ENCODE measurements around the gene ADGRD2.

ADGRD2 gene

GRCh38 chr9:124510650-124511425, 60.6 kb downstream of the ADGRD2 start:
- no peaks in the 10 kb centered on the region for H3K4me1 ChIP-seq (ENCODE audit: control insufficient read depth in 2 of 2, insufficient read depth in 2 of 2, low read length in 2 of 2)
- no peak overlapping the region for H3K4me3 ChIP-seq (ENCODE audit: low read length in 2 of 2)
- no peak overlapping the region for H3K27ac ChIP-seq (ENCODE audit: low read depth in 2 of 2, low read length in 2 of 2)
- H3K36me3 ChIP-seq (ENCODE audit: control insufficient read depth in 2 of 2, insufficient read depth in 2 of 2, low read length in 2 of 2) = no peaks in the 10 kb centered on the region
- H3K27me3 ChIP-seq (ENCODE audit: control insufficient read depth in 2 of 2, insufficient read depth in 2 of 2, low read length in 2 of 2) = peaks cover under 1 to 3% of the 10 kb centered on the region in 2 donors
- H3K9ac ChIP-seq (ENCODE audit: low read depth in 1 of 2, low read length in 2 of 2) = no peak overlapping the region
- no peaks in the 10 kb centered on the region for H3K9me3 ChIP-seq (ENCODE audit: control insufficient read depth in 2 of 2, low read length in 2 of 2)

GRCh38 chr9:124511426-124511840, 61.2 kb downstream of the ADGRD2 start:
- H3K36me3 ChIP-seq (ENCODE audit: control insufficient read depth in 2 of 2, insufficient read depth in 2 of 2, low read length in 2 of 2) = no peaks in the 10 kb centered on the region
- no peaks in the 10 kb centered on the region for H3K9me3 ChIP-seq (ENCODE audit: control insufficient read depth in 2 of 2, low read length in 2 of 2)
- no peak overlapping the region for H3K4me3 ChIP-seq (ENCODE audit: low read length in 2 of 2)
- no peak overlapping the region for H3K9ac ChIP-seq (ENCODE audit: low read depth in 1 of 2, low read length in 2 of 2)
- no peak overlapping the region for H3K27ac ChIP-seq (ENCODE audit: low read depth in 2 of 2, low read length in 2 of 2)
- peaks cover 0 to 3% of the 10 kb centered on the region in 2 donors for H3K27me3 ChIP-seq (ENCODE audit: control insufficient read depth in 2 of 2, insufficient read depth in 2 of 2, low read length in 2 of 2)
- H3K4me1 ChIP-seq (ENCODE audit: control insufficient read depth in 2 of 2, insufficient read depth in 2 of 2, low read length in 2 of 2) = no peaks in the 10 kb centered on the region

GRCh38 chr9:124511891-124512805, 61.9 kb downstream of the ADGRD2 start:
- H3K27ac ChIP-seq (ENCODE audit: low read depth in 2 of 2, low read length in 2 of 2) = no peak overlapping the region
- no peak overlapping the region for H3K4me3 ChIP-seq (ENCODE audit: low read length in 2 of 2)
- no peaks in the 10 kb centered on the region for H3K27me3 ChIP-seq (ENCODE audit: control insufficient read depth in 2 of 2, insufficient read depth in 2 of 2, low read length in 2 of 2)

DNA sequence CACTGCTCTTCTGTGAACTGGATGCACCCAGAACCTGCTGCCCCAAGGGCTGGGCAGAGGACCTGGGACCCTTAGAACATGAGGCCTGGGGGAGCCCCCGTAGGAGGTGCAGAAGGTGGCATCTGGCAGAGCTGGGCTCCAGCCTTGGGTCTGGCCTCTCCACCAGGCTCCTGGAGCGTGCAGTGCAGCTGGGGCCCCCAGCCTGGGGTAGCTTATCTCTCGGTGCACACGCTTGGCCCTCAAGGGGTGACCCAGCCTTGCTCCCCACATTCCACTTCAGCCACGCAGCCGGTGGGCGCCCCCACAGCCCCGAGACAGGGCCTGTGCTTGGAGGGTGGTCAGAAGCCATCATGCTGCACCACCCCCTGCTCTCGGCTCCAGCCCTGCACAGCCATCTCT, 62.6 kb downstream of the ADGRD2 start:
- Histone ChIP-seq H3K27ac (ENCODE audit: low read depth in 2 of 2, low read length in 2 of 2) (no peak overlapping the region), H3K9ac (ENCODE audit: low read depth in 1 of 2, low read length in 2 of 2) (no peak overlapping the region), H3K27me3 (ENCODE audit: control insufficient read depth in 2 of 2, insufficient read depth in 2 of 2, low read length in 2 of 2) (no peaks in the 10 kb centered on the region), H3K9me3 (ENCODE audit: control insufficient read depth in 2 of 2, low read length in 2 of 2) (no peaks in the 10 kb centered on the region), H3K36me3 (ENCODE audit: control insufficient read depth in 2 of 2, insufficient read depth in 2 of 2, low read length in 2 of 2) (no peaks in the 10 kb centered on the region), H3K4me1 (ENCODE audit: control insufficient read depth in 2 of 2, insufficient read depth in 2 of 2, low read length in 2 of 2) (no peaks in the 10 kb centered on the region), H3K4me3 (ENCODE audit: low read length in 2 of 2) (no peak overlapping the region)

More at GRCh38 chr9:124511891-124512805, 61.9 kb downstream of the ADGRD2 start:
- no peaks in the 10 kb centered on the region for H3K4me1 ChIP-seq (ENCODE audit: control insufficient read depth in 2 of 2, insufficient read depth in 2 of 2, low read length in 2 of 2)
- H3K36me3 ChIP-seq (ENCODE audit: control insufficient read depth in 2 of 2, insufficient read depth in 2 of 2, low read length in 2 of 2) = no peaks in the 10 kb centered on the region
- H3K9me3 ChIP-seq (ENCODE audit: control insufficient read depth in 2 of 2, low read length in 2 of 2) = no peaks in the 10 kb centered on the region
- no peak overlapping the region for H3K9ac ChIP-seq (ENCODE audit: low read depth in 1 of 2, low read length in 2 of 2)

GRCh38 chr9:124513376-124513994, 63.2 kb downstream of the ADGRD2 start:
- no peak overlapping the region for H3K27ac ChIP-seq (ENCODE audit: low read depth in 2 of 2, low read length in 2 of 2)
- H3K4me3 ChIP-seq (ENCODE audit: low read length in 2 of 2) = no peak overlapping the region
- H3K9me3 ChIP-seq (ENCODE audit: control insufficient read depth in 2 of 2, low read length in 2 of 2) = no peaks in the 10 kb centered on the region
- H3K9ac ChIP-seq (ENCODE audit: low read depth in 1 of 2, low read length in 2 of 2) = no peak overlapping the region
- H3K36me3 ChIP-seq (ENCODE audit: control insufficient read depth in 2 of 2, insufficient read depth in 2 of 2, low read length in 2 of 2) = no peaks in the 10 kb centered on the region
- no peaks in the 10 kb centered on the region for H3K27me3 ChIP-seq (ENCODE audit: control insufficient read depth in 2 of 2, insufficient read depth in 2 of 2, low read length in 2 of 2)
- H3K4me1 ChIP-seq (ENCODE audit: control insufficient read depth in 2 of 2, insufficient read depth in 2 of 2, low read length in 2 of 2) = no peaks in the 10 kb centered on the region

GRCh38 chr9:124514125-124514524, 63.9 kb downstream of the ADGRD2 start:
- no peak overlapping the region for H3K27ac ChIP-seq (ENCODE audit: low read depth in 2 of 2, low read length in 2 of 2)

DNA sequence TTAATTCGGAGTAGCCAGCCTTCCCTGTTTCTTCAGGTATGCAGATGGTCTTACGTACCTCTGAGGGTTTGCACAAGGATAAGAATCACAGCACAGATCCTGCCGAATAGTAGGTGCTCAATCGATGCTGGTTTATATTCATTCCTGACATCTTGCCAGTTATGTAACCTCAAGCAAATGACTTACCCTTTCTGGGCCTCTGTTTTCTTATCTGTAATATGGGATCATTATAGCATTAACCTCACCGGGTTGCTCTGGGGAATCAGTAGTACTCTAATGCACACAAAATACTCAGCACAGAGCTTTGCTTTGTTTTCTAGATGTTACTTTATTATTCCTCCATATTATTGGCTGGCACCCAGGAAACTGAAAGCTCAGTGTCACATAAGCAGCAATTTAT, 64.6 kb downstream of the ADGRD2 start:
- no peak overlapping the region for H3K4me3 ChIP-seq (ENCODE audit: low read length in 2 of 2)
- H3K4me1 ChIP-seq (ENCODE audit: control insufficient read depth in 2 of 2, insufficient read depth in 2 of 2, low read length in 2 of 2) = no peaks in the 10 kb centered on the region
- no peaks in the 10 kb centered on the region for H3K27me3 ChIP-seq (ENCODE audit: control insufficient read depth in 2 of 2, insufficient read depth in 2 of 2, low read length in 2 of 2)
- no peaks in the 10 kb centered on the region for H3K36me3 ChIP-seq (ENCODE audit: control insufficient read depth in 2 of 2, insufficient read depth in 2 of 2, low read length in 2 of 2)
- no peak overlapping the region for H3K27ac ChIP-seq (ENCODE audit: low read depth in 2 of 2, low read length in 2 of 2)
- H3K9ac ChIP-seq (ENCODE audit: low read depth in 1 of 2, low read length in 2 of 2) = no peak overlapping the region
- H3K9me3 ChIP-seq (ENCODE audit: control insufficient read depth in 2 of 2, low read length in 2 of 2) = no peaks in the 10 kb centered on the region

More at GRCh38 chr9:124514125-124514524, 63.9 kb downstream of the ADGRD2 start:
- Histone ChIP-seq H3K36me3 (ENCODE audit: control insufficient read depth in 2 of 2, insufficient read depth in 2 of 2, low read length in 2 of 2) (no peaks in the 10 kb centered on the region), H3K4me1 (ENCODE audit: control insufficient read depth in 2 of 2, insufficient read depth in 2 of 2, low read length in 2 of 2) (no peaks in the 10 kb centered on the region), H3K27me3 (ENCODE audit: control insufficient read depth in 2 of 2, insufficient read depth in 2 of 2, low read length in 2 of 2) (no peaks in the 10 kb centered on the region), H3K9me3 (ENCODE audit: control insufficient read depth in 2 of 2, low read length in 2 of 2) (no peaks in the 10 kb centered on the region), H3K4me3 (ENCODE audit: low read length in 2 of 2) (no peak overlapping the region), H3K9ac (ENCODE audit: low read depth in 1 of 2, low read length in 2 of 2) (no peak overlapping the region)

- H3K9me3 ChIP-seq (ENCODE audit: control insufficient read depth in 2 of 2, low read length in 2 of 2) = no peaks in the 10 kb centered on the region
- no peak overlapping the region for H3K27ac ChIP-seq (ENCODE audit: low read depth in 2 of 2, low read length in 2 of 2)
- H3K4me1 ChIP-seq (ENCODE audit: control insufficient read depth in 2 of 2, insufficient read depth in 2 of 2, low read length in 2 of 2) = no peaks in the 10 kb centered on the region
- no peaks in the 10 kb centered on the region for H3K36me3 ChIP-seq (ENCODE audit: control insufficient read depth in 2 of 2, insufficient read depth in 2 of 2, low read length in 2 of 2)
- H3K9ac ChIP-seq (ENCODE audit: low read depth in 1 of 2, low read length in 2 of 2) = no peak overlapping the region
- H3K27me3 ChIP-seq (ENCODE audit: control insufficient read depth in 2 of 2, insufficient read depth in 2 of 2, low read length in 2 of 2) = no peaks in the 10 kb centered on the region
- H3K4me3 ChIP-seq (ENCODE audit: low read length in 2 of 2) = no peak overlapping the region
Measured at GRCh38 chr9:124517600-124517999, 67.3 kb downstream of the ADGRD2 start.

- no peaks in the 10 kb centered on the region for H3K9me3 ChIP-seq (ENCODE audit: control insufficient read depth in 2 of 2, low read length in 2 of 2)
- H3K4me1 ChIP-seq (ENCODE audit: control insufficient read depth in 2 of 2, insufficient read depth in 2 of 2, low read length in 2 of 2) = no peaks in the 10 kb centered on the region
- no peak overlapping the region for H3K4me3 ChIP-seq (ENCODE audit: low read length in 2 of 2)
- no peak overlapping the region for H3K9ac ChIP-seq (ENCODE audit: low read depth in 1 of 2, low read length in 2 of 2)
- no peak overlapping the region for H3K27ac ChIP-seq (ENCODE audit: low read depth in 2 of 2, low read length in 2 of 2)
- no peaks in the 10 kb centered on the region for H3K36me3 ChIP-seq (ENCODE audit: control insufficient read depth in 2 of 2, insufficient read depth in 2 of 2, low read length in 2 of 2)
- H3K27me3 ChIP-seq (ENCODE audit: control insufficient read depth in 2 of 2, insufficient read depth in 2 of 2, low read length in 2 of 2) = no peaks in the 10 kb centered on the region
Measured at GRCh38 chr9:124518116-124518515, 67.9 kb downstream of the ADGRD2 start.

DNA sequence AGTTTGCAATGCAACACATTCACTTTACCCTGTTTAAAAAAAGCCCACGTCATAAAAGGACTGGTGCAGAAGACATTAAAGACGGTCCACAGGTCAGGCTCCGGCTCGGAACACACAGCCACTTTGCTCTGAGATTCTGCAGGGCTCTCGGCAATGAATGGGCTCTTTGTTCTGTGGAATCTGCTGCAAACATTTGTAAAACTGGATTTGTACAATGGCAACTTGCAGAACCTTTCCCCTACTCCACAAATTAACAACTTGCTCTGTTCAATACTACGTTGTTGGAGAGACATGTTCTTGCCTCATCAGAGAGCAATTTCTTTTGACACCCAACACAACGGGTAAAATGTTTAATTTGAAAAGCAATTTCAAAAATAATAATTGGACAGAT, 70.0 kb downstream of the ADGRD2 start:
- no peak overlapping the region for H3K27ac ChIP-seq (ENCODE audit: low read depth in 2 of 2, low read length in 2 of 2)
- no peaks in the 10 kb centered on the region for H3K9me3 ChIP-seq (ENCODE audit: control insufficient read depth in 2 of 2, low read length in 2 of 2)
- no peaks in the 10 kb centered on the region for H3K4me1 ChIP-seq (ENCODE audit: control insufficient read depth in 2 of 2, insufficient read depth in 2 of 2, low read length in 2 of 2)
- no peaks in the 10 kb centered on the region for H3K27me3 ChIP-seq (ENCODE audit: control insufficient read depth in 2 of 2, insufficient read depth in 2 of 2, low read length in 2 of 2)
- H3K36me3 ChIP-seq (ENCODE audit: control insufficient read depth in 2 of 2, insufficient read depth in 2 of 2, low read length in 2 of 2) = no peaks in the 10 kb centered on the region
- H3K4me3 ChIP-seq (ENCODE audit: low read length in 2 of 2) = no peak overlapping the region
- H3K9ac ChIP-seq (ENCODE audit: low read depth in 1 of 2, low read length in 2 of 2) = no peak overlapping the region

All from mucosa of rectum (tissue), 2 donors.